ENCODE data around the gene GSX2. TPM values are rescaled to one million over a fixed set of nuclear protein-coding genes. Genes with fewer than 3 reads are reported as not detected.
A peak's percentile ranks its signal among the peaks of the same experiment; 100 is the strongest.

GSX2 gene
- total RNA-seq, 2 donors from 2014 or later, result not detected

- TF ChIP-seq POLR2A (IDR thresholded peaks at IDR 0.05) (no peak), CTCF (IDR thresholded peaks at IDR 0.05) (no peak)
- Histone ChIP-seq H3K36me3 (replicated peaks in 1 of 2; ENCODE audit: insufficient read depth in 1 of 2, low read depth in 2 of 2) (no peaks in the 10 kb centered on the region), H3K9me3 (no peaks in the 10 kb centered on the region), H3K4me3 (no peak overlapping the region), H3K27ac (no peak overlapping the region), H3K27me3 (no peaks in the 10 kb centered on the region), H3K4me1 (peaks cover 11% of the 10 kb centered on the region)
- DNase-seq (no peak), ATAC-seq (no peak)
- WGBS, 2 donors, result 56 to 65% methylated on average over 2 of the region's 2 CpGs
- intact Hi-C loops (cut with DNase I), result no loop called here
Observed at GRCh38 chr4:54144199-54144598, 44.2 kb downstream of the GSX2 start.

GRCh38 chr4:54144661-54145171 lies 44.8 kb downstream of the GSX2 start:
- TF ChIP-seq CTCF (IDR thresholded peaks at IDR 0.05), result no peak
- TF ChIP-seq POLR2A (IDR thresholded peaks at IDR 0.05), result no peak
- peaks cover 11% of the 10 kb centered on the region for H3K4me1 ChIP-seq
- no peaks in the 10 kb centered on the region for H3K9me3 ChIP-seq
- H3K4me3 ChIP-seq, result no peak overlapping the region
- peak; percentile 72 for ATAC-seq
- intact Hi-C loops (cut with DNase I), result no loop called here
- H3K36me3 ChIP-seq (replicated peaks in 1 of 2; ENCODE audit: insufficient read depth in 1 of 2, low read depth in 2 of 2), result no peaks in the 10 kb centered on the region
- DNase-seq, result peak; percentile 13 to 52 (median 38)
- no peaks in the 10 kb centered on the region for H3K27me3 ChIP-seq
- 19 to 29% methylated on average over 5 of the region's 5 CpGs for WGBS, 2 donors
- H3K27ac ChIP-seq, result no peak overlapping the region

- no peak for ATAC-seq
- Histone ChIP-seq H3K4me3 (no peak overlapping the region), H3K9me3 (no peaks in the 10 kb centered on the region), H3K27me3 (no peaks in the 10 kb centered on the region), H3K27ac (no peak overlapping the region), H3K36me3 (replicated peaks in 1 of 2; ENCODE audit: insufficient read depth in 1 of 2, low read depth in 2 of 2) (no peaks in the 10 kb centered on the region), H3K4me1 (peaks cover 11% of the 10 kb centered on the region)
- TF ChIP-seq CTCF (IDR thresholded peaks at IDR 0.05) (no peak), POLR2A (IDR thresholded peaks at IDR 0.05) (no peak)
- WGBS, 2 donors, result 40 to 48% methylated on average over 4 of the region's 4 CpGs
- intact Hi-C loops (cut with DNase I), result no loop called here
- no peak for DNase-seq
Observed at GRCh38 chr4:54146139-54146538, 46.2 kb downstream of the GSX2 start.

- 58 to 66% methylated on average over 28 to 43 of the region's 46 CpGs for WGBS, 2 donors
- Histone ChIP-seq H3K27me3 (no peaks in the 10 kb centered on the region), H3K4me1 (peaks cover 10% of the 10 kb centered on the region), H3K4me3 (no peak overlapping the region), H3K27ac (no peak overlapping the region), H3K9me3 (no peaks in the 10 kb centered on the region), H3K36me3 (replicated peaks in 1 of 2; ENCODE audit: insufficient read depth in 1 of 2, low read depth in 2 of 2) (no peaks in the 10 kb centered on the region)
- intact Hi-C loops (cut with DNase I), result no loop called here
- TF ChIP-seq CTCF (IDR thresholded peaks at IDR 0.05), result no peak
- TF ChIP-seq POLR2A (IDR thresholded peaks at IDR 0.05), result no peak
- ATAC-seq, result no peak
- no peak for DNase-seq
Observed at GRCh38 chr4:54149323-54149722, 49.4 kb downstream of the GSX2 start.

Small RNA genes within 50 kb of the gene (small RNA-seq; reads per million reads assigned to genes)
- gene AC110792.1, result not detected

Other genes with a start within 250 kb of the GSX2 start
- gene CHIC2, start 35.6 kb upstream of the GSX2 start, total RNA-seq, result 10 to 100 TPM in 1 of 2 donors, 1 to 10 TPM in 1; 6.9 to 18.9 TPM
- gene PDGFRA, start 129.1 kb downstream of the GSX2 start, total RNA-seq, result 10 to 100 TPM; 54.4 to 56.0 TPM

Measured in body of pancreas (tissue), 4 donors.